SJCRH30 (cell line): ENCODE results near the gene USP20. TPM values are rescaled to one million over a fixed set of nuclear protein-coding genes. Genes with fewer than 3 reads are reported as not detected.
A peak's percentile ranks its signal among the peaks of the same experiment; 100 is the strongest.

Experiments
- DNase-seq, 2 experiments: peaks; one replicate each; pipeline ENCODE4 v3.0.0-alpha.2; 2015 to 2020
- H3K27ac ChIP-seq: fragments of 250-450 bp; sonication (Bioruptor Pico); 2 replicates; pipeline ENCODE4 v1.5.1; 2020; ENCODE audit warnings: mild to moderate bottlenecking, moderate library complexity
- H3K27me3 ChIP-seq: fragments of 250-450 bp; sonication (Bioruptor Pico); 2 replicates; pipeline ENCODE4 v1.5.1; 2020; ENCODE audit warnings: mild to moderate bottlenecking, moderate library complexity
- H3K36me3 ChIP-seq: fragments of 250-450 bp; sonication (Bioruptor Pico); 2 replicates; pipeline ENCODE4 v1.5.1; 2020; ENCODE audit warnings: mild to moderate bottlenecking, moderate library complexity
- H3K4me1 ChIP-seq: fragments of 250-450 bp; sonication (Bioruptor Pico); 2 replicates; pipeline ENCODE4 v1.5.1; 2020; ENCODE audit warnings: mild to moderate bottlenecking, moderate library complexity
- H3K4me3 ChIP-seq: fragments of 250-450 bp; sonication (Bioruptor Pico); 2 replicates; pipeline ENCODE4 v1.5.1; 2020; ENCODE audit warnings: mild to moderate bottlenecking, moderate library complexity
- H3K9me3 ChIP-seq: fragments of 250-450 bp; sonication (Bioruptor Pico); replicated peaks from 2 replicates; pipeline ENCODE4 v1.5.1; 2020; ENCODE audit warnings: mild to moderate bottlenecking, moderate library complexity
- total RNA-seq: library from RNA; depleted of rRNA; stranded (reverse); fragments of >200 nt; shearing (Covaris generic); gene quantifications from 2 replicates; pipeline ENCODE4 v1.2.3, GENCODE V29; 2014

Gene USP20
- total RNA-seq, 1 experiment from 2014 or later: 17.0 TPM

GRCh38 chr9:129836311-129837007 lies 1.2 kb downstream of the USP20 start:
- peaks cover 6% of the 10 kb centered on the region; the same call in 1 of the 2 replicates for H3K4me1 ChIP-seq
- no peak overlapping the region for H3K27ac ChIP-seq
- H3K9me3 ChIP-seq: no peaks in the 10 kb centered on the region
- peak overlapping the region; percentile 88 for H3K4me3 ChIP-seq
- peak; percentile 54 for DNase-seq
- peaks cover 14% of the 10 kb centered on the region for H3K36me3 ChIP-seq
- no peaks in the 10 kb centered on the region for H3K27me3 ChIP-seq

- Histone ChIP-seq H3K4me3 (no peak overlapping the region), H3K4me1 (peaks cover 6% of the 10 kb centered on the region; the same call in 1 of the 2 replicates), H3K27ac (no peak overlapping the region), H3K36me3 (no peaks in the 10 kb centered on the region), H3K9me3 (no peaks in the 10 kb centered on the region), H3K27me3 (no peaks in the 10 kb centered on the region)
- DNase-seq: no peak
These were observed 3.5 kb downstream of the USP20 start for GRCh38 chr9:129838707-129839259.

- Histone ChIP-seq H3K27me3 (no peaks in the 10 kb centered on the region), H3K4me3 (no peak overlapping the region), H3K9me3 (no peaks in the 10 kb centered on the region), H3K36me3 (no peaks in the 10 kb centered on the region), H3K4me1 (peaks cover 6% of the 10 kb centered on the region; the same call in 1 of the 2 replicates), H3K27ac (no peak overlapping the region)
- DNase-seq: peak in 1 of 2 experiments; percentile 24
These were observed 4.2 kb downstream of the USP20 start for GRCh38 chr9:129839324-129840023.

DNA sequence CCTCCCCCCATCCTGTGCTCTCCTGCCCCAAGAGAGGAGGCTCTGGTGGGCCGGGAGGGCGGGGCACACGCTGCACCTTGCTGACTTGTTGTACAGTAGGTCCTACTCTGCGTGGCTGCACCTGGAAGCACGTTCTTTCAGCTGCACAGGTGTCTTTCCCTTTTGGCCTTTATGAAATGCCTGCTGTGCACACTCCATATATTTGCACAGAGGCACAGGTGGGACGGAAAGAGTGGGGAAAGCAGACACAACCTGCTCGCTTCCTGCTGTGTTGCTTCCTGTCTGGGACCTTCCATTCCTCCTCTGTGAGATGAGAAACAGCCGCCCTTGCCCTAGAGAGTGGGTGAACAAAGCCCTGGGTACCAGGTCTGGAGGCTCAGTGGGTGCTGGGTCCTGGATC lies 4.8 kb downstream of the USP20 start:
- Histone ChIP-seq H3K27me3 (no peaks in the 10 kb centered on the region), H3K4me1 (peaks cover 6% of the 10 kb centered on the region; the same call in 1 of the 2 replicates), H3K36me3 (no peaks in the 10 kb centered on the region), H3K9me3 (no peaks in the 10 kb centered on the region), H3K27ac (no peak overlapping the region), H3K4me3 (no peak overlapping the region)
- DNase-seq: no peak

GRCh38 chr9:129841071-129841470 lies 5.8 kb downstream of the USP20 start:
- Histone ChIP-seq H3K27ac (no peak overlapping the region), H3K4me1 (peaks cover 6% of the 10 kb centered on the region; the same call in 1 of the 2 replicates), H3K27me3 (no peaks in the 10 kb centered on the region), H3K9me3 (no peaks in the 10 kb centered on the region), H3K4me3 (no peak overlapping the region), H3K36me3 (no peaks in the 10 kb centered on the region)
- DNase-seq: no peak

GRCh38 chr9:129845373-129845772 lies 10.1 kb downstream of the USP20 start:
- no peaks in the 10 kb centered on the region for H3K27me3 ChIP-seq
- no peak overlapping the region for H3K4me3 ChIP-seq
- no peaks in the 10 kb centered on the region for H3K9me3 ChIP-seq
- H3K36me3 ChIP-seq: 0 out of 2 replicates have a peak, but pooled peaks cover 4% of the 10 kb centered on the region
- H3K4me1 ChIP-seq: no peaks in the 10 kb centered on the region
- no peak for DNase-seq
- H3K27ac ChIP-seq: no peak overlapping the region

DNA sequence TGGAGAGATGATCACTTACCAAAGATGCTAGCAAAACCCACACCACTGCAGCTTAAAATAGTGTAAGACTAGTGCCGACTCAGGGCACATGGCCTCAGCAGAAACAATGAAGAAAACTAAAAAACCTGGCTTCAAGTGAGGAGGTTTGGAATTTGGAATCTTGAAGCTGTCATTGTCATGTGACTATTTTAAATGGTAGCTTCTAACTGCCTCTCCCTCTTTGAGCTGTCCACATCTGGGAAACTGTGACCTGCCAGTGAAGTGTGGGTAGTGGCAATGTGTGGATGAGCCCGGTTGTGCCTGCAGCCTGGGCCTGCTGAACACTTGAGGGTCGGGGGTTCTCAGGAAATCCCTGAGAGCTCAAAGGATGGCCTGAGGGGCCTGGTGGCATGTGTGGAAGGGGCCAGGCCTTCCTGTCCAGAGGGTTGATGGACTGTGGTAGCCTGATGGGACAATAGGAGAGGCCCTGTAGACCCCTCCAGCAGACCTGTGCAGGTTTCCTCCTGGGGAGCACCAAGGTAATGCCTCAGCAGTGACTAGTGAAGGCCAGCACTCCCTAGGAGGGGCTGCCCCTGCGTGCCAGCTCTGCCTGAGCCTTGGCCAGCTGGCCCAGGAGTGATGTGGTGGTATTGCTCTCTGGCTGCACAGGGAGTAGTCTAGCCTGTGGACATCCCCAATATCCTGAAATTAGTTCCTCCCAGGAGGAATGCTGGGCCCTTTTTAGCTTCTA lies 13.6 kb downstream of the USP20 start:
- DNase-seq: no peak
- Histone ChIP-seq H3K4me3 (no peak overlapping the region), H3K4me1 (no peaks in the 10 kb centered on the region), H3K27ac (no peak overlapping the region), H3K9me3 (no peaks in the 10 kb centered on the region), H3K36me3 (peaks cover 19% of the 10 kb centered on the region; the same call in 1 of the 2 replicates), H3K27me3 (no peaks in the 10 kb centered on the region)

- Histone ChIP-seq H3K9me3 (no peaks in the 10 kb centered on the region), H3K4me3 (no peak overlapping the region), H3K27me3 (no peaks in the 10 kb centered on the region), H3K4me1 (no peaks in the 10 kb centered on the region), H3K36me3 (peaks cover 21% of the 10 kb centered on the region; the same call in 1 of the 2 replicates), H3K27ac (no peak overlapping the region)
- DNase-seq: no peak
These were observed 14.6 kb downstream of the USP20 start for GRCh38 chr9:129849901-129850300.

DNA sequence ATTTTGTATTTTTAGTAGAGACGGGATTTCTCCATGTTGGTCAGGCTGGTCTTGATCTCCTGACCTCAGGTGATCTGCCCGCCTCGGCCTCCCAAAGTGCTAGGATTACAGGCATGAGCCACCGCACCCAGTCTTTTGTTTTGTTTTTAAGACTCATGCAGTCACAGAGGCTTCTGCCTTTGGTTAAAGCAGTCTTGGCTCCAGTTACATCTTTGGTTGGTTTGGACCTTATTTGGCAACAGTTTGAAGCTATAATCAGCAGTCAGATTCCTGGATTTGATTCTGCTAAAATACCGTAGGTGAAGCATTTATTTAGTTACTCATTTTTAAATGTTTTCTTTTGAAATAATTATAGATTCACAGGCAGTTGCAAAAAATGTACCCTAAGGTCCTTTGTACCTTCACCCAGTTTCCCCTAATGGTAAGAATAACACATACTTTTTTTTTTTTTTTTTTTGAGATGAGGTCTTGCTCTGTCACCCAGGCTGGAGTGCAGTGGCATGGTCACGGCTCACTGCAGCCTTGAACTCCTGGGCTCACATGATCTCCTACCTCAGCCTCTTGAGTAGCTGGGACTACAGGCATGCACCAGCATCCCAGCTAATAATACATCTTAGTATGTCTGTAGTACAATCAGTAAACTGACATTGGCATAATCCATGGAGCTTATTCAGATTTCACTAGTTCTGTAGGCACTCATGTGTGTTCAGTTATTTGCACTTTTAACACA lies 15.7 kb downstream of the USP20 start:
- no peaks in the 10 kb centered on the region for H3K9me3 ChIP-seq
- DNase-seq: no peak
- H3K4me3 ChIP-seq: no peak overlapping the region
- peaks cover 21% of the 10 kb centered on the region; the same call in 1 of the 2 replicates for H3K36me3 ChIP-seq
- H3K27ac ChIP-seq: no peak overlapping the region
- H3K4me1 ChIP-seq: no peaks in the 10 kb centered on the region
- no peaks in the 10 kb centered on the region for H3K27me3 ChIP-seq

- Histone ChIP-seq H3K36me3 (peaks cover 21% of the 10 kb centered on the region; the same call in 1 of the 2 replicates), H3K4me3 (no peak overlapping the region), H3K4me1 (no peaks in the 10 kb centered on the region)
These were observed 16.6 kb downstream of the USP20 start for GRCh38 chr9:129851821-129852220.

GRCh38 chr9:129852579-129852978 lies 17.3 kb downstream of the USP20 start:
- no peaks in the 10 kb centered on the region for H3K4me1 ChIP-seq
- H3K36me3 ChIP-seq: peaks cover 21% of the 10 kb centered on the region; the same call in 1 of the 2 replicates
- no peaks in the 10 kb centered on the region for H3K27me3 ChIP-seq
- H3K27ac ChIP-seq: no peak overlapping the region
- DNase-seq: no peak
- no peaks in the 10 kb centered on the region for H3K9me3 ChIP-seq
- no peak overlapping the region for H3K4me3 ChIP-seq

More at GRCh38 chr9:129851821-129852220, 16.6 kb downstream of the USP20 start:
- Histone ChIP-seq H3K27me3 (no peaks in the 10 kb centered on the region), H3K9me3 (no peaks in the 10 kb centered on the region), H3K27ac (no peak overlapping the region)
- DNase-seq: no peak

DNA sequence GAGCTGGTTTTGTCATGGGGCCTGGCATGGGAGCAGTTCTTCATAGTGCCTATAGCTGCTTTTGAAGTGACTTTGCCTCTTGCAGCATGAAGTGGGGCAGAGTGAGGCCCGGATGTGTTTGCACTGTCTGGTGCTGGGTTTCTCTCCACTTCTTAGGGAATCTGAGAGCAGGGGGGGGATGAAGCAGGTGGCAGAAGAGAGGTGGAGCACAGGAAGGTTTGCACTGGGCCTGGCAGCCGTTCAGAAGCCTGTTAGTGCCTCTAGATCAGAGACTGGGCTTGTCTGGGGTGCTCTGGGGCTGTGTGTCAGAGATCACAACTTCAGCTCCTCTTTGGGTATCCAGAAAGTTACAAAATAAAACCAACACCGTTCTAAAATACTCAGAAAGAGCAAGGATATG lies 18.4 kb downstream of the USP20 start:
- Histone ChIP-seq H3K9me3 (no peaks in the 10 kb centered on the region), H3K4me1 (no peaks in the 10 kb centered on the region), H3K27ac (no peak overlapping the region), H3K36me3 (peaks cover 21% of the 10 kb centered on the region; the same call in 1 of the 2 replicates), H3K4me3 (no peak overlapping the region), H3K27me3 (no peaks in the 10 kb centered on the region)
- DNase-seq: no peak

GRCh38 chr9:129854588-129855110 lies 19.4 kb downstream of the USP20 start:
- Histone ChIP-seq H3K36me3 (peaks cover 21% of the 10 kb centered on the region; the same call in 1 of the 2 replicates), H3K27ac (no peak overlapping the region), H3K4me1 (no peaks in the 10 kb centered on the region), H3K9me3 (no peaks in the 10 kb centered on the region), H3K4me3 (no peak overlapping the region), H3K27me3 (no peaks in the 10 kb centered on the region)
- no peak for DNase-seq

DNA sequence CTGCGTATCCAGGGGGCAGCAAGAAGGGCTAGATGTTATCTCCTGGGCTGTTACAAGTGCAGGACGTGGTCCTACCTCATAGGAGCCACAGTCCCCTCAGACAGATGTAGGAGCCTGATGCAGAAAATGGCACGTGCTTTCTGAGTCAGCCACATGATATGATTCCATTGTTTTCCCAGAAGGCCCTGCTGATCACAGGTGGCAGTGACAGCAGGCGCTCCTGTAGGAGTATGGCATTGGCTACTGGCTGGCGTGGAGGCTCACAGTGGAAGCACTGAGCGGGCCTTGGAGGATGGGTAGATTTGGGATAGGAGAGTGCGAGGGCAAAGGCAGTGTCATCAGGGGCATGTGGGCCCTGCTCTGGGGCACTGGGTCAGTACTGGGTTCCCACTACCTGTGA lies 21.9 kb downstream of the USP20 start:
- H3K4me3 ChIP-seq: no peak overlapping the region

More for the DNA sequence above, 21.9 kb downstream of the USP20 start:
- DNase-seq: no peak
- Histone ChIP-seq H3K4me1 (no peaks in the 10 kb centered on the region; the same call in 1 of the 2 replicates), H3K9me3 (no peaks in the 10 kb centered on the region), H3K27ac (no peak overlapping the region), H3K27me3 (no peaks in the 10 kb centered on the region), H3K36me3 (peaks cover 15% of the 10 kb centered on the region; the same call in 1 of the 2 replicates)
